Gastrocnemius medialis (tissue), 4 donors: ENCODE results near the gene BNC1. TPM values are rescaled to one million over a fixed set of nuclear protein-coding genes. Genes with fewer than 3 reads are reported as not detected.

Experiments
- ATAC-seq, 2 donors: fragments of 150-250 bp; one replicate each; pipeline ENCODE4 v1.9.1; 2016
- DNase-seq, 2 donors: peaks; one replicate each; pipeline ENCODE4 v3.0.0-alpha.2; 2019
- H3K27ac ChIP-seq, 4 donors: fragments of 200-600 bp; sonication (generic); 1 replicate in 1 of 4; 2 replicates in 3 of 4; pipeline ENCODE4 v1.5.1; 2016 to 2018; ENCODE audit warnings: mild to moderate bottlenecking in 2 of 4, moderate library complexity in 1 of 4
- H3K27me3 ChIP-seq, 3 donors: fragments of 200-600 bp; sonication (generic) in 2 of 3; 1 replicate in 1 of 3; 2 replicates in 2 of 3; pipeline versions ENCODE4 v1.5.1 to v1.6.0; 2016 to 2019; ENCODE audit warnings: mild to moderate bottlenecking in 1 of 3, moderate library complexity in 1 of 3
- H3K36me3 ChIP-seq, 2 donors: fragments of 200-600 bp; sonication (generic) in 1 of 2; one replicate each; pipeline ENCODE4 v1.5.1; 2017 to 2018
- H3K4me1 ChIP-seq, 2 donors: fragments of 200-600 bp; sonication (generic) in 1 of 2; one replicate each; pipeline ENCODE4 v1.5.1; 2016 to 2017; ENCODE audit warnings: mild to moderate bottlenecking in 2 of 2
- H3K4me3 ChIP-seq, 4 donors: fragments of 200-600 bp; sonication (generic) in 3 of 4; 1 replicate in 1 of 4; 2 replicates in 3 of 4; pipeline ENCODE4 v1.5.1; 2016 to 2019; ENCODE audit warnings: mild to moderate bottlenecking in 2 of 4
- H3K9me3 ChIP-seq, 3 donors: fragments of 200-600 bp; sonication (generic) in 2 of 3; 1 replicate in 1 of 3; 2 replicates in 2 of 3; pipeline ENCODE4 v1.5.1; 2016 to 2019
- POLR2A ChIP-seq, 2 donors: fragments of 450-650 bp; IDR thresholded peaks; one replicate each; pipeline ENCODE4 v1.6.1; 2017; ENCODE audit warnings: antibody characterized with exemption in 2 of 2, mild to moderate bottlenecking in 2 of 2, moderate library complexity in 2 of 2
- in situ Hi-C, 4 donors: fragments of 200-750 bp; cut with MboI; loops; one replicate each; pipeline versions ENCODE4 v1.15.0 to v1.8.0; 2017; ENCODE audit warnings: low sequenced_read_pairs in 4 of 4
- intact Hi-C: fragments of 100-400 bp; cut with DNase I; formaldehyde crosslinking; loops from one replicate; pipeline ENCODE4 v1.15.1; 2023; ENCODE audit warnings: low total_unique reads
- total RNA-seq, 4 donors: library from RNA; depleted of rRNA; stranded (reverse); fragments of >200 nt; gene quantifications; one replicate each; pipeline versions ENCODE4 v1.1.0 to v1.2.3, GENCODE V29; 2016
- TF ChIP-seq, protein P1 (sequence below), 5 experiments: fragments of 450-650 bp in 3 of 5; fragments of 200-600 bp in 2 of 5; sonication (generic) in 2 of 5; IDR thresholded peaks in 4 of 5; conservative IDR thresholded peaks in 1 of 5; 1 replicate in 4 of 5; 2 replicates in 1 of 5; pipeline ENCODE4 v1.5.1; 2016 to 2019; ENCODE audit warnings: antibody characterized with exemption in 5 of 5, mild to moderate bottlenecking in 3 of 5, moderate library complexity in 3 of 5

The BNC1 gene
- total RNA-seq, 4 donors from 2014 or later: 0.10 to 0.13 (median 0.11) TPM; not detected in 1

DNA sequence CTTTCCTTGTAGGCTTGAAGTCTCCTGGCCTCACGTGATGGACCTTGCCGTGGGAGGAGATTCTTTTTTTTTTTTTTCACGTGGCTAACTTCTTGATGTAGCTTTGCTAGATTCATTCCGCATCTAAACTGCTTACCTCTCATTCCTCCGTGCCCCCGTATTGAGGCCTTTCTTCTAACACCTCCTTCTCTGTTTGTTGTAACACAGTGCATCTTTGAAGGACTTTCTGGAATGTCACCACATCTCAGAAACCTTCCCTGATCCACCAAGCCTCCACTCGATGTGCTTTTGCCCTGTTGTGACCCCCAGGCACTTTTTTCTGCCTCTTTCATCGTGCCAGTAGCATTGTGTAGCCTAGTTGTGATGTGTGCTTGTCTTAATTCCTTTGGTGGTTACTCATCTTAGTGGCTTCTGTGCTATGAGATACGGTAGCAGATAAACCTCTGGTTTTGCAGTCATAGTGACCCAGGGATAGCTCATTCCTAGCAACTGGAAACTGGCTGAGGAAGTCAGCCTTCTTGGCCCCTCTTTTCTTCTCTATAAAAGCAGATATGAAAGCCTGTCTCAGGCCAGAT lies 1.6 kb upstream of the BNC1 start:
- H3K9me3 ChIP-seq: no peaks in the 10 kb centered on the region
- TF ChIP-seq, protein P1, sequence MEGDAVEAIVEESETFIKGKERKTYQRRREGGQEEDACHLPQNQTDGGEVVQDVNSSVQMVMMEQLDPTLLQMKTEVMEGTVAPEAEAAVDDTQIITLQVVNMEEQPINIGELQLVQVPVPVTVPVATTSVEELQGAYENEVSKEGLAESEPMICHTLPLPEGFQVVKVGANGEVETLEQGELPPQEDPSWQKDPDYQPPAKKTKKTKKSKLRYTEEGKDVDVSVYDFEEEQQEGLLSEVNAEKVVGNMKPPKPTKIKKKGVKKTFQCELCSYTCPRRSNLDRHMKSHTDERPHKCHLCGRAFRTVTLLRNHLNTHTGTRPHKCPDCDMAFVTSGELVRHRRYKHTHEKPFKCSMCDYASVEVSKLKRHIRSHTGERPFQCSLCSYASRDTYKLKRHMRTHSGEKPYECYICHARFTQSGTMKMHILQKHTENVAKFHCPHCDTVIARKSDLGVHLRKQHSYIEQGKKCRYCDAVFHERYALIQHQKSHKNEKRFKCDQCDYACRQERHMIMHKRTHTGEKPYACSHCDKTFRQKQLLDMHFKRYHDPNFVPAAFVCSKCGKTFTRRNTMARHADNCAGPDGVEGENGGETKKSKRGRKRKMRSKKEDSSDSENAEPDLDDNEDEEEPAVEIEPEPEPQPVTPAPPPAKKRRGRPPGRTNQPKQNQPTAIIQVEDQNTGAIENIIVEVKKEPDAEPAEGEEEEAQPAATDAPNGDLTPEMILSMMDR (IDR thresholded peaks at IDR 0.05 in 4 of 5, conservative IDR thresholded peaks at IDR 0.05 in 1 of 5): no peak
- no peaks in the 10 kb centered on the region for H3K36me3 ChIP-seq
- H3K27ac ChIP-seq: no peak overlapping the region
- no peak for ATAC-seq
- DNase-seq: no peak
- H3K4me3 ChIP-seq: no peak overlapping the region
- in situ Hi-C loops (no loop called here), intact Hi-C loops (no loop called here)
- H3K27me3 ChIP-seq: peaks cover 38 to 49% (median 46%) of the 10 kb centered on the region in 3 donors
- H3K4me1 ChIP-seq: no peaks in the 10 kb centered on the region

DNA sequence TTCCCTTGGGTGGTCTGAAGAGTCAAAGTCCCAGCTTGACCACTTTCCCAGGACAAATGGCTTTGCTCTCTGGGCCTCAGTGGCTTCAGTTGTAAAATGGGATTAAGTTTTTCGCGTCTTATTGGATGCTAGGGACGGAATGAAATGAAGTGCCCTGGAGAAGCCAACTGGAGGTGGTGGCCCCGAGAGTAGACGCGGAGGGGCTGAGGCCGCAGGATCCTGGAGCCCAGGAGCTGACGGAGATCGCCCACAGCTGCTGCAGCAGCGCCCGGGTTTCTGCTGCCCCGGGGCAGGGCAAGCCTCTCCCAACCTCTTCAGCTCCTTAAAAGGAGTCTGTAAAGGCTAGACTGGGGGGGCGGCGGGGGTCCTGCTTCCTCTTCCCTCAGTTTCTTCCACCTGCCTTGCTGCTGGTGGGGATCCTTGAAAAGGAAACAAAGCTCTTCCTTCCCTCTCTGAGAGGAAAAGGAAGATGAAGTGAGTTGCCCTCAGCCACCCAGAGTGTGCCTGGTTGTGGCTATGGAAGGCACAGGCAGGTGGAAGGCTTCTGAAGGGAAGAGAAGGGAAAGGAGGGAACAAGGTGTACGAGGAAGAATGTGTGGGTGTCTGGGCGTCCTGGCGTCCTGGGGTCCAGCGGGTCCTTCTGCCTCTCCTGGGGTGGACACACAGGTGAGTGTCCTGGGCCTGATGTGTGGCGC lies 967 bp upstream of the BNC1 start:
- no peaks in the 10 kb centered on the region for H3K4me1 ChIP-seq
- H3K27ac ChIP-seq: no peak overlapping the region
- H3K36me3 ChIP-seq: no peaks in the 10 kb centered on the region
- H3K4me3 ChIP-seq: no peak overlapping the region
- DNase-seq (no peak), ATAC-seq (no peak)
- peaks cover 43 to 55% (median 48%) of the 10 kb centered on the region in 3 donors for H3K27me3 ChIP-seq
- no peaks in the 10 kb centered on the region for H3K9me3 ChIP-seq
- intact Hi-C loops (no loop called here), in situ Hi-C loops (no loop called here)
- TF ChIP-seq POLR2A (IDR thresholded peaks at IDR 0.05): no peak
- TF ChIP-seq, protein P1 (IDR thresholded peaks at IDR 0.05 in 4 of 5, conservative IDR thresholded peaks at IDR 0.05 in 1 of 5): no peak

- H3K9me3 ChIP-seq: no peaks in the 10 kb centered on the region
- intact Hi-C loops: no loop called here
- ATAC-seq: no peak
- H3K36me3 ChIP-seq: no peaks in the 10 kb centered on the region
- H3K27ac ChIP-seq: no peak overlapping the region
- TF ChIP-seq, protein P1 (IDR thresholded peaks at IDR 0.05 in 4 of 5, conservative IDR thresholded peaks at IDR 0.05 in 1 of 5): no peak
- TF ChIP-seq POLR2A (IDR thresholded peaks at IDR 0.05): no peak
- peak overlapping the region; percentile 49 to 56 (median 51) for H3K4me3 ChIP-seq
- no peaks in the 10 kb centered on the region for H3K4me1 ChIP-seq
- H3K27me3 ChIP-seq: peaks cover 45 to 58% (median 48%) of the 10 kb centered on the region in 3 donors
- in situ Hi-C loops: no loop called here
- no peak for DNase-seq
These were observed 478 bp downstream of the BNC1 start for GRCh38 chr15:83283813-83284558.

DNA sequence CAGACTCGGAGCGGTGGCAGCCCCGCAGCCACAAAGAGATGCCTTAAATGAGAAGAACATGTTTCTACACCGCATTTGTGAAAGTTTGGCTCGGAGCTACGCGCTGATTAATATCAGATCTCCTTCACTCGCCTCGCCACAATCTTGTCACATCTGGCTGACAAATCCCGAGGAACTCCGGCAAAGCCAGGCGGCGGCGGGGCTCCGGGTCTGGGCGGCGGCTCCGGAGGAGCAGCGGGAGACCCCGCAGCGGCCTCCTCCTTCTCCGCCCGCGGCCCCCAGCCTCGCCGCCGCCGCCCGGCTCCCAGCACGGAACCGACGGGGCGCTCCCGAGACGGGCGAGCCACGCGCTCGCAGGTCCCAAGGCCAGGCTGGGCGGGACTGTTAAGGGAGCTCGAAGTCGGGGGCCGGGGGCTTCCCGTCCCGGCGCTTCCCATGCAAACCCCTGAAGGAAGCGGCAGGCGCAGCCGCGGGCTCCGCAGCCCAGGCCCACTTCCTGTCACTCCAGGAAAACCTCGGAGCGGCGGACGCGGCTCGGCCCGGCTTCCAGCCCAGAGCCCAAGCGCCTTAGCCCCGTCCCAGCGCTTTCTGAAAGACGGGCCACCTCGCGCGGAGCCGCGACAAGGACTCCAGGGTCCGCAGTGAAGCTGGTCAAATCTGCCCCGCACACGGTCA lies 1.2 kb downstream of the BNC1 start:
- peak overlapping the region; percentile 49 to 56 (median 51) for H3K4me3 ChIP-seq
- H3K36me3 ChIP-seq: no peaks in the 10 kb centered on the region
- H3K9me3 ChIP-seq: no peaks in the 10 kb centered on the region
- TF ChIP-seq, protein P1 (IDR thresholded peaks at IDR 0.05 in 4 of 5, conservative IDR thresholded peaks at IDR 0.05 in 1 of 5): no peak
- TF ChIP-seq POLR2A (IDR thresholded peaks at IDR 0.05): no peak
- in situ Hi-C loops: no loop called here
- no peaks in the 10 kb centered on the region for H3K4me1 ChIP-seq
- no peak overlapping the region for H3K27ac ChIP-seq
- H3K27me3 ChIP-seq: peaks cover 48 to 63% (median 51%) of the 10 kb centered on the region in 3 donors
- DNase-seq (no peak), ATAC-seq (no peak)
- intact Hi-C loops: no loop called here
